Measurements from ENCODE around the gene CRYBB2. TPM values are rescaled to one million over a fixed set of nuclear protein-coding genes. Genes with fewer than 3 reads are reported as not detected.

The CRYBB2 gene
- polyA plus RNA-seq, 1 of the 3 experiments (the other 2 are of a cell fraction) = 0.69 TPM

GRCh38 chr22:25208328-25208727 is 11.1 kb upstream of the CRYBB2 start:
- Histone ChIP-seq H3K9ac (no peak overlapping the region), H3K27ac (ENCODE audit: low read depth in 2 of 2, low read length in 1 of 2) (no peak overlapping the region), H3K4me2 (no peak overlapping the region), H3K79me2 (ENCODE audit: insufficient read depth) (no peaks in the 10 kb centered on the region), H3K9me2 (no peaks in the 10 kb centered on the region), H4K20me1 (ENCODE audit: insufficient read depth) (no peaks in the 10 kb centered on the region), H3K36me3 (replicated peaks in 1 of 2; ENCODE audit: control insufficient read depth in 1 of 2, insufficient read depth in 2 of 2, low read length in 1 of 2) (peaks cover 0 to 4% of the 10 kb centered on the region in 2 experiments), H3K27me3 (ENCODE audit: insufficient read depth) (no peaks in the 10 kb centered on the region), H3F3A (replicated peaks; ENCODE audit: insufficient read depth) (no peaks in the 10 kb centered on the region), H2AFZ (ENCODE audit: low read depth) (no peak overlapping the region), H3K4me1 (ENCODE audit: control insufficient read depth in 1 of 2, insufficient read depth in 2 of 2, low read depth in 1 of 2, low read length in 1 of 2) (no peaks in the 10 kb centered on the region), H3K9me3 (no peaks in the 10 kb centered on the region), H3K4me3 (ENCODE audit: low read depth in 2 of 2, low read length in 1 of 2) (no peak overlapping the region)
- TF ChIP-seq ELF1 (IDR thresholded peaks at IDR 0.05) (no peak), POLR2AphosphoS5 (IDR thresholded peaks at IDR 0.05; ENCODE audit: low read depth, low read length) (no peak), YY1 (IDR thresholded peaks at IDR 0.05; ENCODE audit: low read depth) (no peak), MEF2A (IDR thresholded peaks at IDR 0.05; ENCODE audit: borderline replicate concordance, low read depth) (no peak), REST (IDR thresholded peaks at IDR 0.05; ENCODE audit: low read depth, low read length) (no peak), GATA2 (CRISPR knock-in tag; IDR thresholded peaks at IDR 0.05) (no peak), FOXJ3 (CRISPR knock-in tag; IDR thresholded peaks at IDR 0.05) (no peak), RFX5 (IDR thresholded peaks at IDR 0.05; ENCODE audit: low read length) (no peak), FOSL2 (IDR thresholded peaks at IDR 0.05; ENCODE audit: borderline replicate concordance, low read depth) (no peak), RXRA (IDR thresholded peaks at IDR 0.05; ENCODE audit: borderline replicate concordance, low read depth) (no peak), TAF1 (IDR thresholded peaks at IDR 0.05; ENCODE audit: borderline replicate concordance, low read depth, low read length) (no peak), GABPA (IDR thresholded peaks at IDR 0.05; ENCODE audit: low read depth) (no peak), CHD2 (IDR thresholded peaks at IDR 0.05; ENCODE audit: low read length, partially characterized antibody) (no peak), MAX (IDR thresholded peaks at IDR 0.05; ENCODE audit: low read depth) (no peak), NFIC (IDR thresholded peaks at IDR 0.05; ENCODE audit: borderline replicate concordance) (no peak), RCOR1 (IDR thresholded peaks at IDR 0.05; ENCODE audit: low read length) (no peak), IRF3 (IDR thresholded peaks at IDR 0.05; ENCODE audit: low read depth, low read length) (no peak), CTCF (IDR thresholded peaks at IDR 0.05) (no peak)
- ChIA-PET CTCF (interaction anchor here (1.4 kb wide), 2 partner anchors 10 to 154 kb away, joined by 3 read pairs; no protein-coding TSS in a partner anchor), POLR2A (no interaction called here)
- DNase-seq = no peak
- 64% methylated on average over 2 of the region's 2 CpGs for WGBS (ENCODE audit: low lambda C conversion rate)

All from SK-N-SH (cell line).